ENCODE measurements around the gene ZNF800.

ZNF800 gene

DNA sequence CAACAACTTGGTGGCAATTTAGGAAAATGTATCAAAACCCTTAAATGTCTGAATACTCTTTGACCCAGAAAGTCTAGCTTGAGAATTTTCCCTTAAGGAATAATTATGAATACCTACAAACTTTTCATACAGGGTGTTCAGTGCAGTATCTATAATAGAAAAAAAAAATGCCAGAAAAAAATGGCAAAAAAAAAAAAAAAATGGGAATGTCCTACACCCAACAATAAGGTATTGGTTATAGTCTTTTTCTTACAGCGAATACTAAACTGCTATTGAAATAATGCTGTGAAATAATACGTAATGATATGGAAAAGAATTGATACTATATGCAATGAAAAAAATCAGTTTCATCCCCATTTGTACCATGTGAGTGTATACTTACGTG, 44.3 kb downstream of the ZNF800 start:
- DNase-seq (ENCODE audit: low spot score) = no peak

DNA sequence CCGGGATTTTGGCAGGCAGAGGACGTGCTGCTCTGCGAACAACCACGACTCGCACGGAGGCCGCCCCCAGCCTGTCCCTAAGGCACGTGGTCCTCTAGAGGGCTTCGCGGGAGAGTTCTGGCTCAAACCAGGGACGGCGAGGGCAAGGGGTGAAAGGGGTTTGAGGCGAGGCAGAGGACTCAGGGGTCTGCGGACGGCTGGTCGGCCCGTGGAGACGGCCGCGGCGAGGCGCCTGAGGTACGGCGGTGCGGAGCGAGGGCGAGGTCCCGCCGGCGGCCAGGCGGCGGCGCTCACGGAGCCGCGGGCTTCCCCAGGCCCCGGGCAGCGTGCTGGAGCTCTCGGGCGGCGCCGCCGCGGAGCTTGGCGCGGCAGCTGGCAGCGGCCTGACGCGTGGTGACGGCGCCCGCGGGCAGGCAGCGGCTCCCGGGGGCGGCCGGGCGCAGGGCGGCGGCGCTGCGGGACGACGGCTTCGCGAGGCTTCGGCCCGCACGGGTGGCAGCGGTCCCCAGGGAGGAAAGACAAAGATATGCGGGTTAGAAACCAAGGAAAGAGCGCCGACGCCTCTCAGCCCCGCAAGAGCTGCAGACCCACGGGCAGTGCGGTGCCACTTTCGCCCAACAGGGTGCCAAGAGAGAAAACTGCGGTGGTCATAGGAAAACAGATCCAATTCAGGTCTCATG, 44.8 kb downstream of the ZNF800 start:
- peak; percentile 75 for DNase-seq (ENCODE audit: low spot score)

GRCh38 chr7:127346575-127347256, 45.8 kb downstream of the ZNF800 start:
- no peak for DNase-seq (ENCODE audit: low spot score)

- DNase-seq (ENCODE audit: low spot score) = no peak
These were observed 49.9 kb downstream of the ZNF800 start for GRCh38 chr7:127342596-127342995.

GRCh38 chr7:127338122-127338521, 54.4 kb downstream of the ZNF800 start:
- DNase-seq (ENCODE audit: low spot score) = no peak

GRCh38 chr7:127337581-127337980, 54.9 kb downstream of the ZNF800 start:
- DNase-seq (ENCODE audit: low spot score) = no peak

GRCh38 chr7:127336458-127336857, 56.0 kb downstream of the ZNF800 start:
- DNase-seq (ENCODE audit: low spot score) = no peak

DNA sequence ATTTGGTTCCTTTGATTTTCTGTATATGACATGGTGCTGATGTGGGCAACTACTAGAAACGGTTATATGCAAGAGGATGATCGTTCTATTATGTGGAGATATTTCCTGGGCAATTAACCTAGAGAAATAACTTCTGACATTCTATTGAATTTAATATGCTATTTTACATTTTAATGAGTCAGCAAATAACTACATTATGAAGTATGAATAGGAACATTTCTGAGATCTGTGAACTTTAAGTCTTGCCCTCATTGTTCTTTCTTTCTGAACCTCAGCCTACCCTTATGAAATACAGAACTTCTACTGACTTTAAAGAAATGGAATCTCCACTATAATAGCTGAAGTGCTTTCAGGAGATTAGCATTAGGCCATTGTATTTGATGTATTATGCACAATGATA, 59.6 kb downstream of the ZNF800 start:
- no peak for DNase-seq (ENCODE audit: low spot score)

GRCh38 chr7:127330070-127330469, 62.4 kb downstream of the ZNF800 start:
- no peak for DNase-seq (ENCODE audit: low spot score)

DNA sequence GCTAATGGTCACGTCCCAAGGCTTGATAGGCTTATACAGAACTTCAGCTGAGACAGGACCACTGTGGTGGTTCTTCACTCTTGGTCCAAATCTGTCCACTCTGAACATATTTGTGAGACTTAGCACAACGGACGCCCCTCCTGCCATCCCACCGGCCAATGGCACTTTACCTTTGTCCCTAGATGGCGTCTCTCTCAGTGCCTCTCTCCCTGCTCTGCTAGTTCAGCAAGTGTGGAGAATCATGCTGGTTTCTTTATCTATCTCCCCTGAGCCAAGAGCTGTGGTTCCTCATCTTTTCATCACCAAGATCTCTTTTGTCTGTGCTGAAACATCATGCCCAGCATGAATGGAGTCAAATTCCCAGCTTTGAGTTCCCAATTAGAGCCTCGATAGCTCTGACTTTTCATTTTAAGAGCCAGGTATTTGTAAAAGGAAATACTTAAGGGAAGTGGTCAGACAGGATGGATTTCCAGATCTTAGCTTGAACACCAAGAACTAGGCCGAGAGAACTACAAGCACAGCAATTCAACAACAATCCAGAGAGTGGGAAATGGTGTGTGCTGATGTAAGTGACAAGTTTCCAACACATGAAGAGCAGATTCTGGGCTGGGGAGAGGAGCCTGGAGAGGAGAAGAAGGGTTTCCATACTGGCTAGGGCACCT, 69.5 kb downstream of the ZNF800 start:
- DNase-seq (ENCODE audit: low spot score) = no peak

GRCh38 chr7:127322351-127322750, 70.2 kb downstream of the ZNF800 start:
- DNase-seq (ENCODE audit: low spot score) = no peak

DNA sequence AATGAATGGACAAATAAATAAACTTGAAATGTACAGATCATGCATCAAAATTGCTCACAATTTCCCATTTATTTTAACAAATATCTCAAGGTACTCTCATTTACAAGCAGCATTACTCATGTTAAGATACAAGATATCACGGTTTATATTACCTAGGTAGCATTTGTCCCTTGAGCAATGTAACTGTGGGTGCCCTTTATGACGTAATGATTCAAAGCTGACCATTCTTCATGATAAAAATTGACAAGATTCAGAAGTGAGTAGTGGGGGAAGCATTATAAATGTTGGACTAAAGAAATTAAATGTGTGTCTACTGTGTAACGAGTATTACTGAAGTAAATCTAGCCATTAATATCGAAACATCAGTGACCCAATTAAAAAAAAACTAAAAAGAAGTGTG, 71.5 kb downstream of the ZNF800 start:
- no peak for DNase-seq (ENCODE audit: low spot score)
